Panc1 (cell line): ENCODE results near the gene TBC1D22B. TPM values are rescaled to one million over a fixed set of nuclear protein-coding genes. Genes with fewer than 3 reads are reported as not detected.

ENCODE experiments used
- ATAC-seq: fragments of 200-7000 bp; cut with Tn5 transposase; 2 replicates; pipeline ENCODE4 v1.9.1; 2020; ENCODE audit warnings: mild to moderate bottlenecking, moderate library complexity
- BruUV-seq: library from RNA; stranded (reverse); fragments of 400-500 nt; replicated peaks from 2 replicates; lab custom pipeline; 2021; lab: Mats Ljungman, UMichigan
- CTCF ChIA-PET: fragments of 300-600 bp; sonication (Branson Sonifier 250); formaldehyde crosslinking; loops from one replicate; lab custom pipeline; 2022; ENCODE audit warnings: antibody characterized with exemption; lab: Charles Lee
- POLR2A ChIA-PET: fragments of 300-600 bp; sonication (Branson Sonifier 250); formaldehyde crosslinking; loops from one replicate; lab custom pipeline; 2022; ENCODE audit warnings: antibody characterized with exemption; lab: Charles Lee
- DNase-seq: peaks from one replicate; pipeline ENCODE4 v3.0.0-alpha.2; 2010; ENCODE audit warnings: low read depth, low spot score
- H3K27ac ChIP-seq: 2 replicates; pipeline ENCODE4 v1.5.1; 2011; ENCODE audit warnings: mild to moderate bottlenecking, low read length, inconsistent platforms
- H3K27me3 ChIP-seq: fragments of 200-500 bp; sonication (Bioruptor generic); 2 replicates; pipeline ENCODE4 v1.6.0; 2014; ENCODE audit warnings: low read length, inconsistent platforms; ENCODE audit not compliant: control insufficient read depth, insufficient read depth
- H3K36me3 ChIP-seq: fragments of 200-500 bp; sonication (Bioruptor generic); 2 replicates; pipeline ENCODE4 v1.5.1; 2014; ENCODE audit warnings: inconsistent platforms, mild to moderate bottlenecking, low read length, moderate library complexity; ENCODE audit not compliant: control insufficient read depth, insufficient read depth
- H3K4me1 ChIP-seq: 2 replicates; pipeline ENCODE4 v1.5.1; 2011; ENCODE audit warnings: inconsistent platforms, mild to moderate bottlenecking, low read length, moderate library complexity; ENCODE audit not compliant: control insufficient read depth, insufficient read depth
- H3K4me3 ChIP-seq, 2 experiments: 2 replicates each; pipeline ENCODE4 v1.5.1; 2011 to 2012; ENCODE audit warnings: low read depth in 2 of 2, low read length in 2 of 2, mild to moderate bottlenecking in 2 of 2, inconsistent platforms in 1 of 2, moderate library complexity in 1 of 2
- H3K9me3 ChIP-seq: fragments of 200-500 bp; sonication (Bioruptor generic); 2 replicates; pipeline ENCODE4 v1.5.1; 2014; ENCODE audit warnings: low read depth, mild to moderate bottlenecking, inconsistent platforms, low read length, moderate library complexity; ENCODE audit not compliant: control insufficient read depth, insufficient read depth
- POLR2AphosphoS5 ChIP-seq: IDR thresholded peaks from 2 replicates; pipeline ENCODE4 v1.6.1; 2012; ENCODE audit warnings: mild to moderate bottlenecking, low read depth, low read length, moderate library complexity
- SIN3A ChIP-seq: IDR thresholded peaks from 2 replicates; pipeline ENCODE4 v1.6.1; 2012; ENCODE audit warnings: low read depth, mild to moderate bottlenecking, low read length, moderate library complexity, borderline replicate concordance; ENCODE audit not compliant: insufficient read depth
- TCF7L2 ChIP-seq: IDR thresholded peaks from 2 replicates; pipeline ENCODE4 v1.6.1; 2011; ENCODE audit warnings: mild to moderate bottlenecking, low read depth, low read length, inconsistent platforms
- in situ Hi-C: cut with HindIII; loops from 2 replicates; pipeline ENCODE4 v1.10.0; 2016; ENCODE audit warnings: low sequenced_read_pairs, low pct_unique_long_range_greater_than_20kb
- intact Hi-C: fragments of 100-400 bp; cut with micrococcal nuclease; formaldehyde crosslinking; loops from one replicate; pipeline ENCODE4 v1.10.0; 2022; ENCODE audit not compliant: unreplicated experiment
- total RNA-seq: library from RNA; stranded (reverse); gene quantifications from one replicate; pipeline ENCODE4 v1.2.1, GENCODE V29; 2021; ENCODE audit not compliant: unreplicated experiment
- TF ChIP-seq, protein P1 (sequence below), 2 experiments: IDR thresholded peaks; 2 replicates each; pipeline ENCODE4 v1.6.1; 2011 to 2012; ENCODE audit warnings: low read depth in 2 of 2, control low read depth in 1 of 2, low read length in 1 of 2, mild to moderate bottlenecking in 1 of 2, moderate library complexity in 1 of 2; ENCODE audit not compliant: insufficient read depth in 1 of 2
- TF ChIP-seq, protein P2 (sequence below): fragments of 450-650 bp; IDR thresholded peaks from 2 replicates; pipeline ENCODE4 v1.5.1; 2017; ENCODE audit warnings: mild to moderate bottlenecking

The TBC1D22B gene
- total RNA-seq, 1 experiment from 2014 or later, result 13.0 TPM

DNA sequence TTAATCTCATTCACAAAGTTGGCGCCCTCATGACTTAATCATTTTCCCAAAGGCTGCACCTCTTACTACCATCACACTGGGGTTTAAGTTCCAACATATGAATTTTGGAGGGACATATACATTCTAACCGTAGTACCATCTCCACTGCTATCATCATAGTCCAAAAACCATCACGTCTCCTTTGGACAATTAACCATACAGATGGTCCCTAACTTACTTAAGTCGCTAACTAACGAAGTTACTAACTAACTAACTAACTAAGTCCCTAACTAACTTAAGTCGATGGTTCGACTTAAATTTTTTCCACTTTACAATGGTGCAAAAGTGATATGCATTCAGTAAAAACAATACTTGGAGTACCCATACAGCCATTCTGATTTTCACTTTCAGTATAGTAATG lies 24.0 kb upstream of the TBC1D22B start:
- ATAC-seq, result no peak
- ChIA-PET POLR2A (no interaction called here), CTCF (no interaction called here)
- no peak for TF ChIP-seq TCF7L2
- TF ChIP-seq, protein P1, sequence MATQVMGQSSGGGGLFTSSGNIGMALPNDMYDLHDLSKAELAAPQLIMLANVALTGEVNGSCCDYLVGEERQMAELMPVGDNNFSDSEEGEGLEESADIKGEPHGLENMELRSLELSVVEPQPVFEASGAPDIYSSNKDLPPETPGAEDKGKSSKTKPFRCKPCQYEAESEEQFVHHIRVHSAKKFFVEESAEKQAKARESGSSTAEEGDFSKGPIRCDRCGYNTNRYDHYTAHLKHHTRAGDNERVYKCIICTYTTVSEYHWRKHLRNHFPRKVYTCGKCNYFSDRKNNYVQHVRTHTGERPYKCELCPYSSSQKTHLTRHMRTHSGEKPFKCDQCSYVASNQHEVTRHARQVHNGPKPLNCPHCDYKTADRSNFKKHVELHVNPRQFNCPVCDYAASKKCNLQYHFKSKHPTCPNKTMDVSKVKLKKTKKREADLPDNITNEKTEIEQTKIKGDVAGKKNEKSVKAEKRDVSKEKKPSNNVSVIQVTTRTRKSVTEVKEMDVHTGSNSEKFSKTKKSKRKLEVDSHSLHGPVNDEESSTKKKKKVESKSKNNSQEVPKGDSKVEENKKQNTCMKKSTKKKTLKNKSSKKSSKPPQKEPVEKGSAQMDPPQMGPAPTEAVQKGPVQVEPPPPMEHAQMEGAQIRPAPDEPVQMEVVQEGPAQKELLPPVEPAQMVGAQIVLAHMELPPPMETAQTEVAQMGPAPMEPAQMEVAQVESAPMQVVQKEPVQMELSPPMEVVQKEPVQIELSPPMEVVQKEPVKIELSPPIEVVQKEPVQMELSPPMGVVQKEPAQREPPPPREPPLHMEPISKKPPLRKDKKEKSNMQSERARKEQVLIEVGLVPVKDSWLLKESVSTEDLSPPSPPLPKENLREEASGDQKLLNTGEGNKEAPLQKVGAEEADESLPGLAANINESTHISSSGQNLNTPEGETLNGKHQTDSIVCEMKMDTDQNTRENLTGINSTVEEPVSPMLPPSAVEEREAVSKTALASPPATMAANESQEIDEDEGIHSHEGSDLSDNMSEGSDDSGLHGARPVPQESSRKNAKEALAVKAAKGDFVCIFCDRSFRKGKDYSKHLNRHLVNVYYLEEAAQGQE (IDR thresholded peaks at IDR 0.05; ENCODE audit: insufficient read depth in 1 of 2, low read depth in 2 of 2, low read length in 1 of 2), result no peak
- TF ChIP-seq, protein P2, sequence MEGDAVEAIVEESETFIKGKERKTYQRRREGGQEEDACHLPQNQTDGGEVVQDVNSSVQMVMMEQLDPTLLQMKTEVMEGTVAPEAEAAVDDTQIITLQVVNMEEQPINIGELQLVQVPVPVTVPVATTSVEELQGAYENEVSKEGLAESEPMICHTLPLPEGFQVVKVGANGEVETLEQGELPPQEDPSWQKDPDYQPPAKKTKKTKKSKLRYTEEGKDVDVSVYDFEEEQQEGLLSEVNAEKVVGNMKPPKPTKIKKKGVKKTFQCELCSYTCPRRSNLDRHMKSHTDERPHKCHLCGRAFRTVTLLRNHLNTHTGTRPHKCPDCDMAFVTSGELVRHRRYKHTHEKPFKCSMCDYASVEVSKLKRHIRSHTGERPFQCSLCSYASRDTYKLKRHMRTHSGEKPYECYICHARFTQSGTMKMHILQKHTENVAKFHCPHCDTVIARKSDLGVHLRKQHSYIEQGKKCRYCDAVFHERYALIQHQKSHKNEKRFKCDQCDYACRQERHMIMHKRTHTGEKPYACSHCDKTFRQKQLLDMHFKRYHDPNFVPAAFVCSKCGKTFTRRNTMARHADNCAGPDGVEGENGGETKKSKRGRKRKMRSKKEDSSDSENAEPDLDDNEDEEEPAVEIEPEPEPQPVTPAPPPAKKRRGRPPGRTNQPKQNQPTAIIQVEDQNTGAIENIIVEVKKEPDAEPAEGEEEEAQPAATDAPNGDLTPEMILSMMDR, result no peak
- no peak for TF ChIP-seq SIN3A
- no peak for TF ChIP-seq POLR2AphosphoS5
- H3K4me3 ChIP-seq, result no peak overlapping the region
- DNase-seq, result no peak
- H3K36me3 ChIP-seq, result no peaks in the 10 kb centered on the region
- BruUV-seq, result no TSS peak
- H3K27me3 ChIP-seq, result no peaks in the 10 kb centered on the region
- in situ Hi-C loops, result no loop called here
- no peaks in the 10 kb centered on the region for H3K4me1 ChIP-seq
- no peak overlapping the region for H3K27ac ChIP-seq
- intact Hi-C loops, result no loop called here
- no peaks in the 10 kb centered on the region for H3K9me3 ChIP-seq

DNA sequence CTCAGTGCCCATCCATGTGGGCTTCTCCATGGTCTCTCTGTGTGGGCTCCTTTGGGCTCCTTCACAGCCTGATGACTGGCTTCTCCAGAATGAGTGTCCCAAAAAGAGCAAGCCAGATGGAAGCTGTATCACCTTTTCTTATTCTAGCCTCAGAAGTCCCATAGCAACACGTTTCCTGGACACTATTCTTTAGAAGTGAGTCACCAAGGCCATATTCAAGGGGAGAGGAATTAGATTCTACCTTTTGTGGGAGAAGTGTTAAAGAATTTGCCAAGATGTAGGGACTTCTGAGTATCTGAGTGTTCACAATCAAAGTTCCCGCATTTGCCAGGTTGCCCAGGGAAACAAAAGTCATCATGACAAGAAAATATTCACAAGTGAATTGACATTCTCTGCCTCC lies 20.7 kb upstream of the TBC1D22B start:
- intact Hi-C loops, result no loop called here
- POLR2A ChIA-PET, result no interaction called here
- TF ChIP-seq SIN3A (no peak), TCF7L2 (no peak), POLR2AphosphoS5 (no peak)
- TF ChIP-seq, protein P1 (IDR thresholded peaks at IDR 0.05; ENCODE audit: insufficient read depth in 1 of 2, low read depth in 2 of 2, low read length in 1 of 2), result no peak
- TF ChIP-seq, protein P2, result no peak
- no peak overlapping the region for H3K27ac ChIP-seq
- CTCF ChIA-PET, result no interaction called here
- ATAC-seq (no peak), DNase-seq (no peak)
- no peaks in the 10 kb centered on the region for H3K36me3 ChIP-seq
- BruUV-seq, result no TSS peak
- no peak overlapping the region for H3K4me3 ChIP-seq
- H3K27me3 ChIP-seq, result no peaks in the 10 kb centered on the region
- H3K9me3 ChIP-seq, result no peaks in the 10 kb centered on the region
- peaks cover 6% of the 10 kb centered on the region for H3K4me1 ChIP-seq
- in situ Hi-C loops, result no loop called here
